K562 (cell line): ENCODE measurements around the gene PHYHIPL.

Source experiments
- CTCF ChIP-seq, 3 experiments: IDR thresholded peaks in 2 of 3; conservative IDR thresholded peaks in 1 of 3; 2 replicates each; pipeline ENCODE4 v1.5.1; 2011 to 2012; ENCODE audit warnings: low read length in 3 of 3, mild to moderate bottlenecking in 3 of 3, control low read depth in 2 of 3, improper control_type of control experiment in 1 of 3, inconsistent platforms in 1 of 3, low read depth in 1 of 3, mixed read lengths in 1 of 3, moderate library complexity in 1 of 3; ENCODE audit not compliant: insufficient read depth in 2 of 3
- RBM25 ChIP-seq: fragments of 200-400 bp; formaldehyde crosslinking; IDR thresholded peaks from 2 replicates; pipeline ENCODE4 v1.6.1; 2018; ENCODE audit warnings: low read length, low read depth, moderate library complexity; ENCODE audit not compliant: severe bottlenecking
- TOE1 ChIP-seq, 2 experiments: fragments of 450-650 bp in 1 of 2; sonication (generic) in 1 of 2; formaldehyde crosslinking in 1 of 2; IDR thresholded peaks; 2 replicates each; pipeline versions ENCODE4 v1.7.1 to v1.8.0; 2016 to 2022; ENCODE audit warnings: borderline replicate concordance in 2 of 2, mild to moderate bottlenecking in 2 of 2, antibody characterized with exemption in 1 of 2, inconsistent platforms in 1 of 2, low read depth in 1 of 2, missing genetic modification reagents in 1 of 2, moderate library complexity in 1 of 2

DNA sequence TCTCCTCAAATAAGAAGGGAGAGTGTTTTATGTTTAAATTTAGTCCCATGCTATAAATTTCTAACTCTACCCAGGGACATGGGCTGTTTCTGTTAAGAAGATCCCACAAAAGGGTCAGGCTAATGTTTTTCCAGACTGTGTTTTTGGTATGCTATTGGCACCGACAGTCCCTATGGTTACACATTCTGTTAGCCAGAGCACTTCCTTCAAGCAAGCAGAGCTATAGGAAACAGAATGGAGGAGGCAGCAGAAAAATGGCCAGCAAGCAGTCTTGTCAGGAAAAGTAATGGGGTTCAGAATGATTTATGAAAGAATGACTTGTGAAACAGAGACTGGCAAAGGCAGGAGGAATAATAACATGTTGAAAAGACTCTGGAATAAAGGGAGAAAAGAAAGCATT lies 44.8 kb upstream of the PHYHIPL start:
- no peak for TF ChIP-seq CTCF (IDR thresholded peaks at IDR 0.05 in 2 of 3, conservative IDR thresholded peaks at IDR 0.05 in 1 of 3; ENCODE audit: insufficient read depth in 2 of 3, low read depth in 1 of 3, low read length in 3 of 3)
- no peak for TF ChIP-seq RBM25
- TF ChIP-seq TOE1 (IDR thresholded peaks at IDR 0.05; ENCODE audit: borderline replicate concordance), result no peak
- TF ChIP-seq TOE1 (CRISPR knock-in tag; IDR thresholded peaks at IDR 0.05; ENCODE audit: borderline replicate concordance, low read depth), result no peak
